Natural killer cell (primary cell): ENCODE measurements around the gene ANP32E. TPM values are rescaled to one million over a fixed set of nuclear protein-coding genes. Genes with fewer than 3 reads are reported as not detected.
"Not testable (repeated sequence)": the region's sequence is repeated elsewhere in the genome, so short reads cannot be mapped to it uniquely, and the experiment has no call there.

Experiments used
- ATAC-seq, 3 donors: fragments of 150-1000 bp in 2 of 3; fragments of 200-7000 bp in 1 of 3; cut with Tn5 transposase; 1 replicate in 1 of 3; 2 replicates in 2 of 3; pipeline ENCODE4 v1.10.0; 2021; ENCODE audit warnings: mild to moderate bottlenecking in 2 of 3, moderate library complexity in 2 of 3
- DNase-seq, 2 donors: peaks; one replicate each; pipeline versions ENCODE4 v3.0.0 to v3.0.0-alpha.2; 2013 to 2021; ENCODE audit warnings: mixed read lengths in 1 of 2
- H3K27ac ChIP-seq: one replicate; pipeline ENCODE4 v1.5.1; 2013; ENCODE audit warnings: mild to moderate bottlenecking, low read length
- H3K27me3 ChIP-seq: one replicate; pipeline ENCODE4 v1.6.1; 2013; ENCODE audit warnings: low read length; ENCODE audit not compliant: control insufficient read depth, insufficient read depth
- H3K36me3 ChIP-seq: one replicate; pipeline ENCODE4 v1.6.1; 2013; ENCODE audit warnings: low read length; ENCODE audit not compliant: control insufficient read depth, insufficient read depth
- H3K4me1 ChIP-seq: one replicate; pipeline ENCODE4 v1.6.1; 2013; ENCODE audit warnings: low read length; ENCODE audit not compliant: control insufficient read depth, insufficient read depth
- H3K4me3 ChIP-seq: one replicate; pipeline ENCODE4 v1.5.1; 2013; ENCODE audit warnings: low read length
- H3K9me3 ChIP-seq: one replicate; pipeline ENCODE4 v1.6.1; 2013; ENCODE audit warnings: low read length; ENCODE audit not compliant: control insufficient read depth, insufficient read depth
- H3K27ac Mint-ChIP-seq, 2 donors: one replicate each; pipeline ENCODE4 v1.8.0; 2022; ENCODE audit warnings: mild to moderate bottlenecking in 2 of 2, mixed read lengths in 2 of 2, moderate library complexity in 1 of 2
- H3K27me3 Mint-ChIP-seq, 2 donors: one replicate each; pipeline ENCODE4 v1.8.0; 2022; ENCODE audit warnings: low read depth in 2 of 2, mixed read lengths in 2 of 2
- H3K36me3 Mint-ChIP-seq: one replicate; pipeline ENCODE4 v1.8.0; 2022; ENCODE audit warnings: mixed read lengths
- H3K4me1 Mint-ChIP-seq, 2 donors: one replicate each; pipeline ENCODE4 v1.8.0; 2022; ENCODE audit warnings: mixed read lengths in 2 of 2
- H3K4me3 Mint-ChIP-seq: one replicate; pipeline ENCODE4 v1.8.0; 2022; ENCODE audit warnings: mild to moderate bottlenecking, moderate library complexity, mixed read lengths
- H3K9me3 Mint-ChIP-seq, 2 donors: one replicate each; pipeline ENCODE4 v1.8.0; 2022; ENCODE audit warnings: mixed read lengths in 2 of 2
- WGBS: methylation state at CpG from one replicate; pipeline ENCODE4 v1.1.7; 2013; ENCODE audit warnings: missing lambda C conversion rate; ENCODE audit not compliant: insufficient coverage; 5-methylcytosine and 5-hydroxymethylcytosine counted together
- intact Hi-C: fragments of 100-400 bp; cut with micrococcal nuclease; formaldehyde crosslinking; loops from one replicate; pipeline ENCODE4 v1.14.2; 2022
- total RNA-seq, 4 donors: library from RNA; stranded (reverse); fragments of 120-200 nt in 1 of 4; gene quantifications; one replicate each; pipeline versions ENCODE4 v1.2.3 to v1.2.4, GENCODE V29; 2013 to 2022
- TF ChIP-seq, protein P1 (sequence below): fragments of 200-600 bp; IDR thresholded peaks from one replicate; pipeline ENCODE4 v1.8.0; 2022; ENCODE audit warnings: antibody characterized with exemption

Gene ANP32E
- total RNA-seq, 3 donors from 2014 or later (not counting 1 experiment from before 2014, with no cell fraction given) = 50.7 to 56.9 (median 55.2) TPM

DNA sequence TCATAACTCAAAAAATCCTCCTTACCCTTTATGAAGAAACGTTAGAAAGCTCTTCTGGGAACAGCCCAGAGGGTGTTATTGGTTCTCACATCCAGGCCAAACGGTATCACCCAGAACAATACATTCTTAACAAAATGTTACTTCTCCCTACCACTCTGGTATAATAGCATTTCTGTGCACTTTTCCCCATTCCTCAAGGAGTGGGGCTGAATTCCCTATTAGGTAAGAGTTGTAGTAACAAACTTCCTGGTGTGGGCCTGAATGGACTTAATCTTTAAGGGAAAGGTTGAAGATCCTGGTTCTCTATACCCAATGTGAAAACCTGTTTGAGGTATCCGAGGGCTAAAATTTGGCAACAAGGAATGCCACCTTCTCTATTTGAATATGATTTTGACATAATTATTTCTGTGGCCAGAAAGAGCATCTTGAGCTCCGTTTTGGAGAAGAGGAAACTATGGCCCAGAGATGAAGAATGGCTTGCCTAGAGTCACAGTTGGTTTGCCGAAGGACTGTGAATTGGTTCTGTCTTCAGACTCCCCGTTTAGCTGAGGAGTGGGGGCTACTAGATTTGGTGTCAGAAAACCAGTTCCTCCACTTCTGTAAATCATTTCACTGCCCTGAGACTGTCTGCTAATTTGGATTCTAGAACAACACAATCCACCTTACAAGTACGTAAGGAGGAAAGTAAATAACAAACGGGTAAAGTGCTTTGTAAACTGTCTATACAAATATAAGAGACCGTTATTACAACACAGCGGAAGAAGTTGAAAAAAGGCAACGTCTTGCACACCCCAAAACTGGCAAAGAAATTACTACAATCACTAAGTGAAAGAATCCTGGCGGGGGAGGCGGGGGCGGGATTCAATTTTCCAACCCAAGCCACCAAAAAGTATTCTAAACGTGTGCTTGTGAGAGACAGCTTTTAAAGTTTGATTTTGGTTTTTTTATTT lies 2.3 kb downstream of the ANP32E start:
- no peak overlapping the region for H3K27ac Mint-ChIP-seq

DNA sequence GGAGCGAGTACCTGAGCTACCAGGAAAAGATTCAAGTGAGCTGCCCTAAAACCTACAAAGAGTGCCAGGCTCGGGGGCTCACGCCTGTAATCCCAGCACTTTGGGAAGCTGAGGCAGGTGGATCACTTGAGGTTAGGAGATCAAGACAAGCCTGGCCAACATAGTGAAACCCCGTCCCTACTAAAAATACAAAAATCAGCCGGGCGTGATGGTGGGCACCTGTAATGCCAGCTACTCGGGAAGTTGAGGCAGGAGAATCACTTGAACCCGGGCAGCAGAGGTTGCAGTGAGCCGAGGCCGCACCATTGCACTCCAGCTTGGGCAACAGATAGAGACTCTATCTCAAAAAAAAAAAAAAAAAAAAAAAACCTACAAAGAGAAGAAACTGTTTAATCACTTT lies 3.0 kb downstream of the ANP32E start:
- not testable (repeated sequence) for H3K4me3 ChIP-seq, H3K27me3 ChIP-seq, DNase-seq, H3K36me3 Mint-ChIP-seq, H3K27ac Mint-ChIP-seq, H3K36me3 ChIP-seq, H3K27me3 Mint-ChIP-seq, H3K9me3 Mint-ChIP-seq, H3K4me3 Mint-ChIP-seq, ATAC-seq, H3K9me3 ChIP-seq
- H3K4me1 Mint-ChIP-seq = peaks cover 16 to 19% of the 10 kb centered on the region in 2 donors
- peak overlapping the region; percentile 99 for H3K27ac ChIP-seq
- intact Hi-C loops = loop anchor here (10.0 kb wide), 1 partner anchor 332 kb away; no protein-coding TSS in a partner anchor
- 88% methylated on average over 10 of the region's 10 CpGs for WGBS
- H3K4me1 ChIP-seq = peaks cover 14% of the 10 kb centered on the region

More for the DNA sequence above, 2.3 kb downstream of the ANP32E start:
- no peaks in the 10 kb centered on the region for H3K9me3 ChIP-seq
- WGBS = 15% methylated on average over 8 of the region's 15 CpGs
- no peaks in the 10 kb centered on the region for H3K27me3 ChIP-seq
- peaks cover 2% of the 10 kb centered on the region for H3K36me3 ChIP-seq
- Mint-ChIP-seq H3K36me3 (no peaks in the 10 kb centered on the region), H3K27me3 (no peaks in the 10 kb centered on the region), H3K4me1 (peaks cover 16 to 19% of the 10 kb centered on the region in 2 donors), H3K9me3 (no peaks in the 10 kb centered on the region), H3K4me3 (no peak overlapping the region)
- TF ChIP-seq, protein P1, sequence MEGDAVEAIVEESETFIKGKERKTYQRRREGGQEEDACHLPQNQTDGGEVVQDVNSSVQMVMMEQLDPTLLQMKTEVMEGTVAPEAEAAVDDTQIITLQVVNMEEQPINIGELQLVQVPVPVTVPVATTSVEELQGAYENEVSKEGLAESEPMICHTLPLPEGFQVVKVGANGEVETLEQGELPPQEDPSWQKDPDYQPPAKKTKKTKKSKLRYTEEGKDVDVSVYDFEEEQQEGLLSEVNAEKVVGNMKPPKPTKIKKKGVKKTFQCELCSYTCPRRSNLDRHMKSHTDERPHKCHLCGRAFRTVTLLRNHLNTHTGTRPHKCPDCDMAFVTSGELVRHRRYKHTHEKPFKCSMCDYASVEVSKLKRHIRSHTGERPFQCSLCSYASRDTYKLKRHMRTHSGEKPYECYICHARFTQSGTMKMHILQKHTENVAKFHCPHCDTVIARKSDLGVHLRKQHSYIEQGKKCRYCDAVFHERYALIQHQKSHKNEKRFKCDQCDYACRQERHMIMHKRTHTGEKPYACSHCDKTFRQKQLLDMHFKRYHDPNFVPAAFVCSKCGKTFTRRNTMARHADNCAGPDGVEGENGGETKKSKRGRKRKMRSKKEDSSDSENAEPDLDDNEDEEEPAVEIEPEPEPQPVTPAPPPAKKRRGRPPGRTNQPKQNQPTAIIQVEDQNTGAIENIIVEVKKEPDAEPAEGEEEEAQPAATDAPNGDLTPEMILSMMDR = no peak
- no peak for ATAC-seq
- intact Hi-C loops = loop anchor here (1.0 to 10.0 kb wide), 3 partner anchors 19 to 331 kb away; partner anchors contain the start of gene RPRD2
- DNase-seq = peak in 1 of 2 donors; percentile 33
- peak overlapping the region; percentile 99 for H3K27ac ChIP-seq
- H3K4me1 ChIP-seq = peaks cover 14% of the 10 kb centered on the region
- H3K4me3 ChIP-seq = peak overlapping the region; percentile 97

DNA sequence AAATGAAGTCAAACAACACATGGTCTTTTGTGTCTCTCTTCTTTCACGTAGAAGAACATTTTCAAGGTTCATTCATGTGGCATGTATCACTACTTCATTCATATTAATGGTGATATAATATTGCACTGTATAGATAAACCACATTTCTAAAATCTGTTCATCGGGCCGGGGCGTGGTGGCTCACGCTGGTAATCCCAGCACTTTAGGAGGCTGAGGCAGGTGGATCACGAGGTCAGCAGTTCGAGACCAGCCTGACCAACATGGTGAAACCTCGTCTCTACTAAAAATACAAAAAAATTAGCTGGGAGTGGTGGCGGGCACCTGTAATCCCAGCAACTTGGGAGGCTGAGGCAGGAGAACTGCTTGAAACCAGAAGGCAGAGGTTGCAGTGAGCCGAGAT lies 7.7 kb downstream of the ANP32E start:
- H3K9me3 Mint-ChIP-seq, H3K4me1 ChIP-seq, intact Hi-C loops, H3K27me3 ChIP-seq, H3K9me3 ChIP-seq, H3K4me3 ChIP-seq, DNase-seq, H3K4me3 Mint-ChIP-seq, H3K27ac ChIP-seq, ATAC-seq, H3K4me1 Mint-ChIP-seq, H3K27ac Mint-ChIP-seq, H3K27me3 Mint-ChIP-seq: not testable (repeated sequence)
- WGBS = 97% methylated on average over 9 of the region's 10 CpGs
- peaks cover 21% of the 10 kb centered on the region for H3K36me3 ChIP-seq
- H3K36me3 Mint-ChIP-seq = peaks cover 18% of the 10 kb centered on the region

DNA sequence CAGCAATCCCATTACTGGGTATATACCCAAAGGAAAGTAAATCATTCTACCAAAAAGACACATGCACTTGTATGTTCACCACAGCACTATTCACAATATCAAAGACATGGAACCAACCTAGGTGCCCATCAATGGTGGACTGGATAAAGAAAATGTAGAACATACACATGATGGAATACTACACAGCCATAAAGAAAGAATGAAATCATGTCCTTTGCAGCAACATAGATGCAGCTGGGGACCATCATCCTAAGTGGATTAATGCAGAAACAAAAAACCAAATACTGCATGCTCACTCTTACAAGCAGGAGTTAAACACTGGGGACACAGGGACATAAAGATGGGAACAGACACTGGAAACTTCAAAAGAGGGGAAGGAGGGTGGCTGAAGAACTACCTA lies 8.7 kb downstream of the ANP32E start:
- DNase-seq = no peak
- Histone ChIP-seq H3K36me3 (peaks cover 27% of the 10 kb centered on the region), H3K4me1 (no peaks in the 10 kb centered on the region), H3K4me3 (no peak overlapping the region), H3K27me3 (no peaks in the 10 kb centered on the region), H3K9me3 (no peaks in the 10 kb centered on the region), H3K27ac (no peak overlapping the region)
- Mint-ChIP-seq H3K27me3 (no peaks in the 10 kb centered on the region), H3K9me3 (no peaks in the 10 kb centered on the region), H3K27ac (no peak overlapping the region), H3K36me3 (peaks cover 18% of the 10 kb centered on the region), H3K4me3 (no peak overlapping the region), H3K4me1 (peaks cover 5 to 6% of the 10 kb centered on the region in 2 donors)
- intact Hi-C loops = no loop called here
- no peak for ATAC-seq
- TF ChIP-seq, protein P1 = no peak
